H9 (cell line): ENCODE data around the gene SNRNP200. TPM values are rescaled to one million over a fixed set of nuclear protein-coding genes. Genes with fewer than 3 reads are reported as not detected.

Source experiments
- DNase-seq: peaks from one replicate; pipeline ENCODE4 v3.0.0-alpha.2; 2017
- H2AFZ ChIP-seq: one replicate; pipeline ENCODE4 v1.6.1; 2013; ENCODE audit warnings: mild to moderate bottlenecking, low read length, control low read depth, moderate library complexity
- H2AK5ac ChIP-seq: 2 replicates; pipeline ENCODE4 v1.6.1; 2013; ENCODE audit warnings: low read length, control low read depth, mixed read lengths; ENCODE audit not compliant: insufficient read length
- H2BK120ac ChIP-seq: one replicate; pipeline ENCODE4 v1.6.1; 2013; ENCODE audit warnings: low read depth, mild to moderate bottlenecking, low read length, control low read depth, inconsistent platforms; ENCODE audit not compliant: poor library complexity, severe bottlenecking
- H2BK12ac ChIP-seq: 2 replicates; pipeline ENCODE4 v1.6.1; 2013; ENCODE audit warnings: low read length, control low read depth, mixed read lengths, low read depth; ENCODE audit not compliant: insufficient read length
- H2BK15ac ChIP-seq: 2 replicates; pipeline ENCODE4 v1.6.1; 2013; ENCODE audit warnings: low read depth, low read length, control low read depth
- H2BK20ac ChIP-seq: one replicate; pipeline ENCODE4 v1.6.1; 2013; ENCODE audit warnings: low read depth, mild to moderate bottlenecking, low read length, control low read depth, inconsistent platforms; ENCODE audit not compliant: poor library complexity, severe bottlenecking
- H2BK5ac ChIP-seq: 2 replicates; pipeline ENCODE4 v1.6.1; 2013; ENCODE audit warnings: low read length, control low read depth, mixed read lengths; ENCODE audit not compliant: insufficient read length
- H3K14ac ChIP-seq: 2 replicates; pipeline ENCODE4 v1.6.1; 2013; ENCODE audit warnings: low read length, control low read depth; ENCODE audit not compliant: insufficient read depth
- H3K18ac ChIP-seq: 2 replicates; pipeline ENCODE4 v1.6.1; 2013; ENCODE audit warnings: low read depth, mild to moderate bottlenecking, mixed read lengths, low read length, control low read depth; ENCODE audit not compliant: insufficient read length
- H3K23ac ChIP-seq: 2 replicates; pipeline ENCODE4 v1.6.1; 2013; ENCODE audit warnings: low read length, control low read depth, mixed read lengths, low read depth; ENCODE audit not compliant: insufficient read length
- H3K23me2 ChIP-seq: 2 replicates; pipeline ENCODE4 v1.6.1; 2013; ENCODE audit warnings: low read depth, mild to moderate bottlenecking, mixed read lengths, low read length, control low read depth; ENCODE audit not compliant: insufficient read length, poor library complexity, severe bottlenecking
- H3K27ac ChIP-seq: 2 replicates; pipeline ENCODE4 v1.5.1; 2013; ENCODE audit warnings: low read length, control low read depth, mixed read lengths, low read depth; ENCODE audit not compliant: insufficient read length
- H3K27me3 ChIP-seq: 2 replicates; pipeline ENCODE4 v1.6.1; 2013; ENCODE audit warnings: low read length, control low read depth, inconsistent platforms; ENCODE audit not compliant: insufficient read depth
- H3K4ac ChIP-seq: 2 replicates; pipeline ENCODE4 v1.6.1; 2013; ENCODE audit warnings: low read depth, mild to moderate bottlenecking, control low read depth, inconsistent platforms, low read length, moderate library complexity
- H3K4me1 ChIP-seq: 2 replicates; pipeline ENCODE4 v1.6.1; 2013; ENCODE audit warnings: low read length, control low read depth, inconsistent platforms; ENCODE audit not compliant: insufficient read depth
- H3K4me2 ChIP-seq: 2 replicates; pipeline ENCODE4 v1.6.1; 2013; ENCODE audit warnings: low read length, control low read depth, mixed read lengths; ENCODE audit not compliant: insufficient read length, insufficient read depth
- H3K56ac ChIP-seq: 2 replicates; pipeline ENCODE4 v1.6.1; 2013; ENCODE audit warnings: low read depth, mild to moderate bottlenecking, mixed read lengths, low read length, control low read depth; ENCODE audit not compliant: insufficient read length
- H3K79me1 ChIP-seq: 2 replicates; pipeline ENCODE4 v1.6.1; 2013; ENCODE audit warnings: low read depth, mild to moderate bottlenecking, moderate library complexity, low read length, control low read depth, inconsistent platforms; ENCODE audit not compliant: insufficient read depth, poor library complexity, severe bottlenecking
- H3K79me2 ChIP-seq: 2 replicates; pipeline ENCODE4 v1.6.1; 2013; ENCODE audit warnings: low read length, control low read depth, inconsistent platforms; ENCODE audit not compliant: insufficient read depth
- H3K9ac ChIP-seq: 2 replicates; pipeline ENCODE4 v1.6.1; 2013; ENCODE audit warnings: low read length, control low read depth, mixed read lengths; ENCODE audit not compliant: insufficient read length; ENCODE audit errors: extremely low read depth
- H3K9me3 ChIP-seq: one replicate; pipeline ENCODE4 v1.6.1; 2013; ENCODE audit warnings: low read depth, low read length, inconsistent platforms; ENCODE audit not compliant: control insufficient read depth
- H3T11ph ChIP-seq: one replicate; pipeline ENCODE4 v1.6.1; 2013; ENCODE audit warnings: mild to moderate bottlenecking, low read length, control low read depth, inconsistent platforms
- H4K20me1 ChIP-seq: one replicate; pipeline ENCODE4 v1.6.1; 2013; ENCODE audit not compliant: control insufficient read depth, insufficient read length, insufficient read depth
- H4K5ac ChIP-seq: 2 replicates; pipeline ENCODE4 v1.6.1; 2013; ENCODE audit warnings: low read depth, mild to moderate bottlenecking, mixed read lengths, low read length, control low read depth; ENCODE audit not compliant: insufficient read length
- H4K8ac ChIP-seq: replicated peaks from 2 replicates; pipeline ENCODE4 v1.6.1; 2013; ENCODE audit warnings: low read length, control low read depth, mixed read lengths, low read depth; ENCODE audit not compliant: insufficient read length
- H4K91ac ChIP-seq: 2 replicates; pipeline ENCODE4 v1.6.1; 2013; ENCODE audit warnings: low read depth, mild to moderate bottlenecking, moderate library complexity, mixed read lengths, low read length, control low read depth; ENCODE audit not compliant: insufficient read length
- H3K27ac Mint-ChIP-seq, 3 experiments: 2 replicates in 2 of 3; 3 replicates in 1 of 3; pipeline ENCODE4 v1.8.0; 2020 to 2021; ENCODE audit warnings: mixed read lengths in 3 of 3, mild to moderate bottlenecking in 1 of 3, moderate library complexity in 1 of 3
- H3K27me3 Mint-ChIP-seq: 2 replicates; pipeline ENCODE4 v1.8.0; 2021; ENCODE audit warnings: low read depth, mild to moderate bottlenecking, moderate library complexity, mixed read lengths
- H3K36me3 Mint-ChIP-seq, 3 experiments: 2 replicates in 2 of 3; 3 replicates in 1 of 3; pipeline ENCODE4 v1.8.0; 2020 to 2021; ENCODE audit warnings: low read depth in 3 of 3, mixed read lengths in 3 of 3; ENCODE audit not compliant: insufficient read depth in 1 of 3
- H3K4me1 Mint-ChIP-seq, 2 experiments: 2 replicates each; pipeline ENCODE4 v1.8.0; 2020; ENCODE audit warnings: mixed read lengths in 2 of 2
- H3K4me3 Mint-ChIP-seq, 2 experiments: 2 replicates in 1 of 2; 3 replicates in 1 of 2; pipeline ENCODE4 v1.8.0; 2020 to 2021; ENCODE audit warnings: mild to moderate bottlenecking in 2 of 2, mixed read lengths in 2 of 2, moderate library complexity in 1 of 2
- H3K9me3 Mint-ChIP-seq, 2 experiments: 2 replicates in 1 of 2; 3 replicates in 1 of 2; pipeline ENCODE4 v1.8.0; 2020; ENCODE audit warnings: mild to moderate bottlenecking in 2 of 2, mixed read lengths in 2 of 2, moderate library complexity in 1 of 2
- CTCF ChIP-seq: fragments of 200-600 bp; sonication (generic); conservative IDR thresholded peaks from 3 replicates; pipeline ENCODE4 v1.8.0; 2021; ENCODE audit warnings: antibody characterized with exemption, mild to moderate bottlenecking
- WGBS: extraction: QIAGEN DNeasy Blood & Tissue Kit; methylation state at CpG from one replicate; pipeline ENCODE4 v1.1.7; 2013; ENCODE audit warnings: missing lambda C conversion rate, low lambda C conversion rate, mixed read lengths; ENCODE audit not compliant: insufficient read length; ENCODE audit errors: extremely low coverage; 5-methylcytosine and 5-hydroxymethylcytosine counted together
- total RNA-seq: library from RNA; stranded (reverse); gene quantifications from 2 replicates; pipeline ENCODE4 v1.2.1, GENCODE V29; 2021

The SNRNP200 gene
- total RNA-seq, 1 experiment from 2014 or later = 215 TPM

GRCh38 chr2:96325884-96326255 lies 20.5 kb upstream of the SNRNP200 start:
- H2BK15ac ChIP-seq = no peak overlapping the region
- TF ChIP-seq CTCF = no peak
- peak overlapping the region; percentile 82 to 84 for H3K4me3 Mint-ChIP-seq
- H3K18ac ChIP-seq = no peak overlapping the region
- no peak overlapping the region for H3K4ac ChIP-seq
- no peak overlapping the region for H2BK120ac ChIP-seq
- H3K27me3 ChIP-seq = peaks cover 10% of the 10 kb centered on the region; the same call in 1 of the 2 replicates
- peak overlapping the region; percentile 83 for H3K4me2 ChIP-seq
- no peak overlapping the region for H3K27ac ChIP-seq
- H3K27me3 Mint-ChIP-seq = peaks cover 47% of the 10 kb centered on the region
- H4K20me1 ChIP-seq = no peaks in the 10 kb centered on the region
- H4K91ac ChIP-seq = no peak overlapping the region
- no peak overlapping the region for H3T11ph ChIP-seq
- no peak overlapping the region for H4K5ac ChIP-seq
- H3K79me2 ChIP-seq = no peaks in the 10 kb centered on the region
- no peaks in the 10 kb centered on the region for H3K4me1 ChIP-seq
- peaks cover 11% of the 10 kb centered on the region for H3K23me2 ChIP-seq
- H3K4me1 Mint-ChIP-seq = peaks cover 15 to 20% of the 10 kb centered on the region in 2 experiments
- no peaks in the 10 kb centered on the region for H3K9me3 ChIP-seq
- peaks cover 22 to 25% (median 23%) of the 10 kb centered on the region in 3 experiments for H3K36me3 Mint-ChIP-seq
- H2BK5ac ChIP-seq = no peak overlapping the region
- no peaks in the 10 kb centered on the region; a peak in 1 of 5 replicates for H3K9me3 Mint-ChIP-seq
- DNase-seq = no peak
- no peaks in the 10 kb centered on the region for H3K79me1 ChIP-seq
- WGBS = no CpG with 5 or more reads among the region's 8 CpGs
- no peak overlapping the region for H2BK12ac ChIP-seq
- no peak overlapping the region for H3K23ac ChIP-seq
- H2AFZ ChIP-seq = no peak overlapping the region
- no peak overlapping the region for H2BK20ac ChIP-seq
- no peak overlapping the region for H2AK5ac ChIP-seq
- no peak overlapping the region for H4K8ac ChIP-seq
- no peak overlapping the region for H3K9ac ChIP-seq
- no peak overlapping the region for H3K27ac Mint-ChIP-seq
- no peak overlapping the region for H3K56ac ChIP-seq
- no peak overlapping the region; the same call in 1 of the 2 replicates for H3K14ac ChIP-seq
